ENCODE results near the gene MAPT.

GRCh38 chr17:46010597-46011186 lies 116.3 kb downstream of the MAPT start:
- TF ChIP-seq CTCF (IDR thresholded peaks at IDR 0.05; ENCODE audit: low read length) = no peak
- no peak for TF ChIP-seq EZH2 (optimal IDR thresholded peaks at IDR 0.05; ENCODE audit: low read depth, low read length)
- no peak for TF ChIP-seq EZH2phosphoT487 (IDR thresholded peaks at IDR 0.05; ENCODE audit: low read length)
